Adrenal gland (tissue), 12 donors: ENCODE data around the gene IQSEC3. TPM values are rescaled to one million over a fixed set of nuclear protein-coding genes. Genes with fewer than 3 reads are reported as not detected.

Experiments
- DNase-seq, 7 donors: peaks; one replicate each; pipeline ENCODE4 v3.0.0-alpha.2; 2019 to 2020
- H3K27ac ChIP-seq, 5 donors: fragments of 200-600 bp; sonication (generic) in 4 of 5; 1 replicate in 3 of 5; 2 replicates in 2 of 5; pipeline versions ENCODE4 v1.5.1 to v1.8.0; 2016 to 2020; ENCODE audit warnings: mild to moderate bottlenecking in 1 of 5
- H3K27me3 ChIP-seq: fragments of 200-600 bp; 2 replicates; pipeline ENCODE4 v1.8.0; 2021
- H3K36me3 ChIP-seq, 2 donors: fragments of 200-600 bp; replicated peaks in 1 of 2; 1 replicate in 1 of 2; 2 replicates in 1 of 2; pipeline versions ENCODE4 v1.5.1 to v1.8.0; 2018 to 2022
- H3K4me1 ChIP-seq, 2 donors: fragments of 200-600 bp; replicated peaks in 1 of 2; 1 replicate in 1 of 2; 2 replicates in 1 of 2; pipeline versions ENCODE4 v1.5.1 to v1.8.0; 2018 to 2021
- H3K4me3 ChIP-seq, 4 donors: fragments of 200-600 bp; sonication (generic) in 3 of 4; one replicate each; pipeline ENCODE4 v1.5.1; 2016 to 2018
- H3K9me3 ChIP-seq, 3 donors: fragments of 200-600 bp; sonication (generic) in 1 of 3; replicated peaks in 1 of 3; 1 replicate in 2 of 3; 2 replicates in 1 of 3; pipeline versions ENCODE4 v1.5.1 to v1.8.0; 2016 to 2021
- POLR2A ChIP-seq, 2 donors: fragments of 450-650 bp; IDR thresholded peaks; one replicate each; pipeline ENCODE4 v1.6.1; 2017; ENCODE audit warnings: antibody characterized with exemption in 2 of 2, mild to moderate bottlenecking in 2 of 2, moderate library complexity in 1 of 2
- WGBS, 4 donors: extraction: QIAGEN DNeasy Blood & Tissue Kit in 2 of 4; methylation state at CpG; one replicate each; pipeline versions ENCODE4 v1.1.5 to v1.1.7; 2013 to 2017; 5-methylcytosine and 5-hydroxymethylcytosine counted together
- intact Hi-C, 2 donors: fragments of 100-400 bp; cut with DNase I; formaldehyde crosslinking; loops; one replicate each; pipeline versions ENCODE4 v1.14.1 to v1.15.0; 2022 to 2023
- polyA plus RNA-seq, 3 donors: library from polyadenylated mRNA; stranded (reverse); fragments of 200-250 nt in 2 of 3; fragments of 350-450 nt in 1 of 3; fragmentation: Illumina TruSeq in 1 of 3; extraction: RNeasy Lipid Tissue Mini Kit (QIAGEN cat#74804) in 1 of 3; gene quantifications; one replicate each; pipeline ENCODE4 v1.2.3, GENCODE V29; 2013 to 2014
- total RNA-seq, 9 donors: library from RNA; depleted of rRNA in 4 of 9; stranded (reverse); fragments of >200 nt in 4 of 9; fragments of 120-200 nt in 1 of 9; fragmentation: NEBNext Ultra II Directional in 1 of 9; extraction: Animal tissue kit (Norgen Biotek cat#: 25700) in 1 of 9; gene quantifications; one replicate each; pipeline versions ENCODE4 v1.1.0 to v1.2.4, GENCODE V29; 2013 to 2023
- TF ChIP-seq, protein P1 (sequence below), 6 experiments: fragments of 450-650 bp in 4 of 6; fragments of 200-600 bp in 2 of 6; sonication (generic) in 1 of 6; IDR thresholded peaks; 1 replicate in 5 of 6; 2 replicates in 1 of 6; pipeline versions ENCODE4 v1.5.1 to v1.8.0; 2016 to 2021; ENCODE audit warnings: antibody characterized with exemption in 6 of 6, mild to moderate bottlenecking in 2 of 6, moderate library complexity in 1 of 6
- donor health status: healthy with polysubstance abuse.
- donor health status: Bipolar disorder and iron deficiency.
- donor health status: DM: yes; HTN: yes; CAD: no.
- donor health status: DM: no; HTN: no; CAD: no.
- donor health status: DM: no; HTN: no; CAD: no.
- donor health status: DM: yes; HTN: yes; CAD: no.

IQSEC3 gene
- total and polyA plus RNA-seq, 12 donors: 0.13 to 6.3 (median 1.00) TPM

DNA sequence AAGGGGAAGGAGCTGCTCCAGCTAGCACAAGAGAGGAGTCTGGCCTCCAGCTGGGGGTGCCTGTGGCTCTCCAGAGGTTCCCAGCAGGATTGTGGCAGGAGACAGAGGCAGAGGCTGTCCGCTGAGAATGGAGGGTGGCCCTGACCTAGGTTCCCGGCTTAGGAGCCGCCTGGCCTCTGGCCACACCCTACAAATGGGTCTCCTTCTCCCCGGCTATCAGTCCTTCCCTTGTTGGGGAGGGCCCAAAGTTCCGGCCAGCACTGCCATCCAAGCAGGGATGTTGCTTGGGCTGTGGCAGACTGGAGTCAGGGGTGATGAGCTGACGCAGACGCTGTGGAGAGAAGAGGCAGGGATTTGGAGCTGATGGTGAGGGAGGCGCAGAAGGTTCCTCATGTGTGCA is 124.3 kb downstream of the IQSEC3 start:
- 82 to 89% (median 85%) methylated on average over 6 to 8 of the region's 8 CpGs for WGBS, 4 donors
- intact Hi-C loops: no loop called here

DNA sequence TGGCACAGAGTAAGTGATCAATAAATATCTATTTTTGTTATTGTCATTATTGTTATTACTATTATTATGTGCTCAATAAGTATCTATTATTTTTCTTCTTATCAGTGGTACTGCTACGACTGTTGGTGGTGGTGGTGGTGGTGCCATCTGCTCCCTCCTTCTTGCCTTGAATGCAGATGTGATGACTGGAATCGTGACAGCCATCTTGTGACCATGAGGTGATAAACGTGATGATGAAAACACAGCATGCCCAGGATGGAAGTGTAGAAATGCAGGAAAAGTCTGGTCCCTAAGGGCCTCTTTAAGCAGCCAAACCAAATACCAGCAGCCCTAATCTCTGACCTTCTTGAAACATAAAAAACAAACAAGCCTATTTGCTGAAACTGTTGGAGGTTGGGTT is 125.0 kb downstream of the IQSEC3 start:
- intact Hi-C loops: no loop called here
- H3K27me3 ChIP-seq: no peaks in the 10 kb centered on the region
- no peak overlapping the region for H3K27ac ChIP-seq
- no peaks in the 10 kb centered on the region for H3K9me3 ChIP-seq
- no peaks in the 10 kb centered on the region for H3K36me3 ChIP-seq
- 69 to 77% (median 72%) methylated on average over 3 of the region's 3 CpGs for WGBS, 4 donors
- DNase-seq: no peak
- H3K4me3 ChIP-seq: no peak overlapping the region
- H3K4me1 ChIP-seq: peaks cover 4 to 6% of the 10 kb centered on the region in 2 donors
- TF ChIP-seq, protein P1, sequence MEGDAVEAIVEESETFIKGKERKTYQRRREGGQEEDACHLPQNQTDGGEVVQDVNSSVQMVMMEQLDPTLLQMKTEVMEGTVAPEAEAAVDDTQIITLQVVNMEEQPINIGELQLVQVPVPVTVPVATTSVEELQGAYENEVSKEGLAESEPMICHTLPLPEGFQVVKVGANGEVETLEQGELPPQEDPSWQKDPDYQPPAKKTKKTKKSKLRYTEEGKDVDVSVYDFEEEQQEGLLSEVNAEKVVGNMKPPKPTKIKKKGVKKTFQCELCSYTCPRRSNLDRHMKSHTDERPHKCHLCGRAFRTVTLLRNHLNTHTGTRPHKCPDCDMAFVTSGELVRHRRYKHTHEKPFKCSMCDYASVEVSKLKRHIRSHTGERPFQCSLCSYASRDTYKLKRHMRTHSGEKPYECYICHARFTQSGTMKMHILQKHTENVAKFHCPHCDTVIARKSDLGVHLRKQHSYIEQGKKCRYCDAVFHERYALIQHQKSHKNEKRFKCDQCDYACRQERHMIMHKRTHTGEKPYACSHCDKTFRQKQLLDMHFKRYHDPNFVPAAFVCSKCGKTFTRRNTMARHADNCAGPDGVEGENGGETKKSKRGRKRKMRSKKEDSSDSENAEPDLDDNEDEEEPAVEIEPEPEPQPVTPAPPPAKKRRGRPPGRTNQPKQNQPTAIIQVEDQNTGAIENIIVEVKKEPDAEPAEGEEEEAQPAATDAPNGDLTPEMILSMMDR (IDR thresholded peaks at IDR 0.05): no peak
- no peak for TF ChIP-seq POLR2A (IDR thresholded peaks at IDR 0.05)

More for the DNA sequence above, 124.3 kb downstream of the IQSEC3 start:
- no peak for DNase-seq
- Histone ChIP-seq H3K4me1 (peaks cover 4 to 6% of the 10 kb centered on the region in 2 donors), H3K36me3 (no peaks in the 10 kb centered on the region), H3K27me3 (no peaks in the 10 kb centered on the region), H3K9me3 (no peaks in the 10 kb centered on the region), H3K27ac (no peak overlapping the region), H3K4me3 (no peak overlapping the region)
- TF ChIP-seq, protein P1 (IDR thresholded peaks at IDR 0.05): no peak
- no peak for TF ChIP-seq POLR2A (IDR thresholded peaks at IDR 0.05)

DNA sequence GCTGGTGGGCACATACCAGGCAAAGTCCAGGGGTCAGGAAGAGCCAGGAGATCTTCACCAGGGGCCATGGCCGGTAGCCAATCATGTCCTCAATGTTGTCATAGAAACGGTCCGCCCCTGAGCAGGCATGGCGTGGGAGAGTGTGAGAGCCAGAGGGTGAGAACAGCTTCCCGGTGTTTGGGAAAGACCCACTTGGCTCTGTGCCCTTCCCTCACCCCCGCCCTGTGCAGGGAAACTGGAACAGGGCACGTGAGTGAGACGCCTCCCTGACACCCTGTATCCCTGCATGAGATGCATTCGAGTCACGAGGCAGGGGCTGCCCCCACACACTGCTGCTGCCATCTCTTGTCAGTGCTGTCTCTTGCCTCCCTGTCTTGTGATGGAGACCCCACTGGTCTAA is 126.7 kb downstream of the IQSEC3 start:
- H3K27me3 ChIP-seq: no peaks in the 10 kb centered on the region
- intact Hi-C loops: no loop called here
- H3K36me3 ChIP-seq: no peaks in the 10 kb centered on the region
- H3K9me3 ChIP-seq: no peaks in the 10 kb centered on the region
- TF ChIP-seq, protein P1 (IDR thresholded peaks at IDR 0.05): no peak
- no peak for TF ChIP-seq POLR2A (IDR thresholded peaks at IDR 0.05)
- DNase-seq: no peak
- no peak overlapping the region for H3K27ac ChIP-seq
- no peak overlapping the region for H3K4me3 ChIP-seq
- H3K4me1 ChIP-seq: peaks cover 4 to 6% of the 10 kb centered on the region in 2 donors
- WGBS, 4 donors: 66 to 75% (median 69%) methylated on average over 9 to 10 of the region's 10 CpGs

DNA sequence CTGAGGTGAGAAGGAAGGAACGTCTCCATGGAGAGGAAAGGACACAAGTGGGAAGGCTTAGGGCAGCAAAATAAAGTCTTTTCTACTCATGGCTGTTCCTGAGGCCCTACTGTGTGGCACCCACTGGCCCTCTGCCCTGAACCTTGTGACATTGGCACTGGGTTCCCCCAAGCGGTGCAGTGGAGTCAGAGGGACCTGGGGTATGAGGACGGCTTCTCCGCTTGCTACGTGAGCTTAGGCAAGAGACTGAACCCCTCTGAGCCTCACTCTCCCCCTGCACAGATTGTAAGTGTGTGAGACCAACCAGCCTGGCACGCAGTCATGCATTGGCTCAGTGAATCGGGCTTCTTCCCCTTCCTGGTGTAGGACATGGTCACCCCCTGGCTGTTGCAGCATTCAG is 127.7 kb downstream of the IQSEC3 start:
- H3K27ac ChIP-seq: no peak overlapping the region
- TF ChIP-seq POLR2A (IDR thresholded peaks at IDR 0.05): no peak
- TF ChIP-seq, protein P1 (IDR thresholded peaks at IDR 0.05): no peak
- peaks cover 1 to 2% of the 10 kb centered on the region in 2 donors for H3K4me1 ChIP-seq
- no peaks in the 10 kb centered on the region for H3K36me3 ChIP-seq
- DNase-seq: no peak
- no peaks in the 10 kb centered on the region for H3K9me3 ChIP-seq
- H3K27me3 ChIP-seq: no peaks in the 10 kb centered on the region
- 53 to 83% (median 82%) methylated on average over 1 to 7 of the region's 7 CpGs for WGBS, 4 donors
- intact Hi-C loops: no loop called here
- no peak overlapping the region for H3K4me3 ChIP-seq
